ENCODE results near the gene KDM4F.

KDM4F gene

DNA sequence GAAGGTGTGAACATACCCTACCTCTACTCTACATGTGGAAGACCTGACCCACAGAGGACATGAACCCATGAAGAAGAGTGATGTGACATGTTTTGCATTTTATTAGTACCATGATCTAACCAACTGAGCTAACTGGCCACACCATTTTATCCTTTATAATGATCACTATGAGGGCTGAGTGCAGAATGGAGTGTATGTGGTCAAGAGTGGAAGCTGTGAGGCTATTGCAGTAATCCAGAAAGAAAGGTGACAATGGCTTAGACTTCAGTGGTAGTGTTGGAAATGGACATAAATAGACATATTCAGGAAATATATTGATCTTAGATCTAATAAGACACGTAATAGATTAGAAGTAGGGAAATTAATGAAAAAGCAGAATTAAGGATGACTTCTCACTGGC is 21.2 kb downstream of the KDM4F start:
- TF ChIP-seq, protein P1, sequence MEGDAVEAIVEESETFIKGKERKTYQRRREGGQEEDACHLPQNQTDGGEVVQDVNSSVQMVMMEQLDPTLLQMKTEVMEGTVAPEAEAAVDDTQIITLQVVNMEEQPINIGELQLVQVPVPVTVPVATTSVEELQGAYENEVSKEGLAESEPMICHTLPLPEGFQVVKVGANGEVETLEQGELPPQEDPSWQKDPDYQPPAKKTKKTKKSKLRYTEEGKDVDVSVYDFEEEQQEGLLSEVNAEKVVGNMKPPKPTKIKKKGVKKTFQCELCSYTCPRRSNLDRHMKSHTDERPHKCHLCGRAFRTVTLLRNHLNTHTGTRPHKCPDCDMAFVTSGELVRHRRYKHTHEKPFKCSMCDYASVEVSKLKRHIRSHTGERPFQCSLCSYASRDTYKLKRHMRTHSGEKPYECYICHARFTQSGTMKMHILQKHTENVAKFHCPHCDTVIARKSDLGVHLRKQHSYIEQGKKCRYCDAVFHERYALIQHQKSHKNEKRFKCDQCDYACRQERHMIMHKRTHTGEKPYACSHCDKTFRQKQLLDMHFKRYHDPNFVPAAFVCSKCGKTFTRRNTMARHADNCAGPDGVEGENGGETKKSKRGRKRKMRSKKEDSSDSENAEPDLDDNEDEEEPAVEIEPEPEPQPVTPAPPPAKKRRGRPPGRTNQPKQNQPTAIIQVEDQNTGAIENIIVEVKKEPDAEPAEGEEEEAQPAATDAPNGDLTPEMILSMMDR (conservative IDR thresholded peaks at IDR 0.05; ENCODE audit: control insufficient read depth, insufficient read depth, low read depth, low read length), result no peak
- no peak overlapping the region for H3K4me3 ChIP-seq (ENCODE audit: control insufficient read depth, low read depth, low read length)
- no peak for DNase-seq (ENCODE audit: low read depth)

- DNase-seq (ENCODE audit: low read depth), result no peak
- TF ChIP-seq, protein P1 (conservative IDR thresholded peaks at IDR 0.05; ENCODE audit: control insufficient read depth, insufficient read depth, low read depth, low read length), result no peak
- no peak overlapping the region for H3K4me3 ChIP-seq (ENCODE audit: control insufficient read depth, low read depth, low read length)
Measured at GRCh38 chr11:95072948-95073347, 23.7 kb downstream of the KDM4F start.

DNA sequence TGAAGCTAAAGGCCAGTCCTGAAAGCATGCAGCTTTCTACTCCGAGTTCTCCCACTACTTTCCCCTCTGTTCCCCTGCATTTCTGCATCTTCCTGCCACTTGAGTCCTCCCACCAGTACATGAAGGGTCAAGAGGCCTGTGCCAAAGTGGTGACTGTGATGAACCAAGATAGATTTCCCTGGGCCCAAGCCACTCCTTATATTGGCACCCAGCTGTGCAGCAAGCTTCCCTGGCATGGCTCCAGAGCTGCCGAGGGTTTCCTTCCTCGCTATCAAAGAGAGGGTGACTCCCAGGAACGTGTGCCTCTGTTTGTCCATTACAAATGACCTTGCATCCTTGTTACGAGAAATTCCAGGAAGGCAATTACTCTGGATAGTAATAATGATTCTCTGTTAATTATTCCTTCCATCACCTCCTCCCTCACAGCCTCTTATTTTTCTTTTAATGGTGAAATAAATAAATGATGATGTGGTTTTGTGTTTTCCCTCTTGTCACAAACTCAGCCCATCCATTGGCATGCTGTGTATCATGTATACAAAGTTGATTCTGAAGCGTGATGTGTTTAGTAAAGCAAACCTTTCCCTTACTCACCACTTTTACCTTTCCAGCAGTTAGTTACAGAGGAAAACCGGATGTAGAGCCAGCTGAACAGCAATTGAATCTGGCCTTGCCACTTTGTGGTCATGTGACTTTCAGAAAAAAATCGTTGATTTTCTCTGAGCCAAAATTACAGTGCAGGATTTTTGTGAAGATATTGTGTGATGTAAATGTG is 25.8 kb downstream of the KDM4F start:
- TF ChIP-seq, protein P1 (conservative IDR thresholded peaks at IDR 0.05; ENCODE audit: control insufficient read depth, insufficient read depth, low read depth, low read length), result no peak
- DNase-seq (ENCODE audit: low read depth), result no peak
- H3K4me3 ChIP-seq (ENCODE audit: control insufficient read depth, low read depth, low read length), result no peak overlapping the region

DNA sequence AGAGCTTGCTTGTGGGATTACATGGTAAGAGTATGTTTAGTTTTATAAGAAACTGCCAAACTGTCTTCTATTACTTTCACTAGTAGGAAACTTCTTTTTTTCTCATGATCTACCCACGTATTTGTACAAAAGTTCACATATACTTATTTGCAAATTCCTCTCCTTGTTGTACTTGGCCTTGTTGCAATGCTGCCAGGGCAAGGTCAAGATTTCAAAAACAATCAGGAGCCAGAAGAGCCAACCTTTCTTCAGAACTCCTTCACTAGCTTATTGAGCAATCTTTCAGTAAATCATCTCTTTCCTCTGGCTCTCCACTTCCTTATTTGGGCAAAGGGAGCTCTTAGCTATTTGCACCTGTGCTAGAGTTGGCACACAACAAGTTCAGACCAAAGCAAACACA is 27.2 kb downstream of the KDM4F start:
- no peak overlapping the region for H3K4me3 ChIP-seq (ENCODE audit: control insufficient read depth, low read depth, low read length)
- TF ChIP-seq, protein P1 (conservative IDR thresholded peaks at IDR 0.05; ENCODE audit: control insufficient read depth, insufficient read depth, low read depth, low read length), result no peak
- DNase-seq (ENCODE audit: low read depth), result peak; percentile 89

DNA sequence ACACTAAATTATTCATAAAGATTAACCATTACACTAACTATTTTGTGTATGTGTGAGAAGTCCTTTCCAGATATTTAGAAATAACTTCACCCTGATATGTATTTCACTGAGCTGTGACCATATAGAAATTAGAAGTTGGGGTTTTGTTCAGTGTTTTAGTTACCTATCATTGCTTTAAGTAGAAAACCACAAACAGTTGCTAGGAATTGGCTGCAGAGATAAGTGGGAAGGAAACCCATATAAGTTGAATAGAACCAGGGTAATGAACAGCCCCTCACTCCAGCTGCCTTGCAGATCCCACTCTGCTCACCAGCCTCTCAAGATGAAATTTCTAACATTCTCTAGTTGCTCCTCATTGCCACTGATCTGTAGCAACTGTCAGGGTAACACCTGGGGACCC is 27.8 kb downstream of the KDM4F start:
- DNase-seq (ENCODE audit: low read depth), result no peak
- no peak overlapping the region for H3K4me3 ChIP-seq (ENCODE audit: control insufficient read depth, low read depth, low read length)
- TF ChIP-seq, protein P1 (conservative IDR thresholded peaks at IDR 0.05; ENCODE audit: control insufficient read depth, insufficient read depth, low read depth, low read length), result no peak

DNA sequence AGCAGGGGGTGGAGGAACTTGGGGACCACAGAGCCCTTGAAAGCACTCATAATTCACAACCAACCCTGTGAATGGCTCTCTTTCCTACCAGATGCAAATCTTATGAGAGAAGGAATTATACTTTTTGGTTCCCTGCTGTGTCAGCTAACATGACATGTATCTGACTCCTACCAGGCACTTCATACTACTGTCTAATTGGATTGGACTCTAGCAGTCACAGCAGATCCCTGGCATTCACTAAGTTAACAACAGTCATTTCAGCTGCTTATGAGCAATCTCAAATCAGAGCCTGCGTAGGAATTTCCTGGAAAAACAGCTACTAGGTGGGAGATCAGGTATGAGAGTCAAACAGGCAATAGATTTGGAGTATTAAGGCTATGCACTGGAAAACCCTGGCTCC is 29.3 kb downstream of the KDM4F start:
- no peak for DNase-seq (ENCODE audit: low read depth)
- TF ChIP-seq, protein P1 (conservative IDR thresholded peaks at IDR 0.05; ENCODE audit: control insufficient read depth, insufficient read depth, low read depth, low read length), result no peak
- no peak overlapping the region for H3K4me3 ChIP-seq (ENCODE audit: control insufficient read depth, low read depth, low read length)

Measured in fibroblast of mammary gland (primary cell).